LHCN-M2 (cell line): ENCODE measurements around the gene GNL2. TPM values are rescaled to one million over a fixed set of nuclear protein-coding genes. Genes with fewer than 3 reads are reported as not detected.
A peak's percentile ranks its signal among the peaks of the same experiment; 100 is the strongest.

Experiments used
- DNase-seq: peaks from one replicate; pipeline ENCODE4 v3.0.0-alpha.2; 2012; ENCODE audit warnings: low read depth
- polyA plus RNA-seq: library from polyadenylated mRNA; unstranded; fragments of >200 nt; gene quantifications from one replicate; pipeline ENCODE4 v1.2.1, GENCODE V29; 2012; ENCODE audit warnings: missing spikeins
- total RNA-seq: library from RNA; depleted of rRNA; stranded (reverse); fragments of >200 nt; gene quantifications from 2 replicates; pipeline ENCODE4 v1.2.3, GENCODE V29; 2014; rRNA removed

GNL2 gene
- 65.1 and 73.9 TPM in 2 replicates for total RNA-seq
- polyA plus RNA-seq: 53.3 TPM

DNA sequence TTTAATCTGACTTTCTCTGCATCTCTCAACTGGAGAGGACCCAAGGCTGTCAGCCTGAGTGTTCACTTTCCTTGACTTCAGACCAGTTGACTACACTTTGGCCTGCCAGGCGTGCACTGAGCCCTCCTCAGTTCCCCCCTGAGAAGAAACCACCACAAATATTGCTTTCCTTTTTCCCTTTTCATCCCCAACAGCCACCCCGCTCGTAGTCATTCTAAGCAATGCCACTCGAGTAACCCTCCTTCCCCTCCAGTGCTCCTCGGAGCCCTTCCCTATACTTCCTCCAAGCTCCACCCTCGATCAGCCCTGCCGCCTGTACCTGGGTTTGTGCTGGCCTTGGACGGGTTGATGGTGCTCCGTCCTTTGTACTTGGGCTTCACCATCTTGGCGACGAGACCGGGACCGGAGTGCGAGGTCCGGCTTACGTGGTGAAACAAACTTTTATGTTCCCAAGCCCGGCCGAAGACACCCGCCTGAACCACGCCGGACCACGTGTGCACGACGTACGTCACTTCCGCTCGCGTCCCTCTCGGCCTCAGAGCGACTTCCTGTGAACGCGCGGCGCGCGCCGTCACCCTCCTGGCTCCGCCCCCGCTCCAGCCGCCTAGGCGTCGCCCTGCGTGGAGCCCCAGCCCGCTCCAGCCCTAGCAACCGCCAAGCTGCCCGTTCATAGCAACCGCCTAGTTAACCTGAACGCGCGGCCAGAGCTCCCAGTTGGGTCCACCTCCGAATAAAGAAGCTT lies at the start of gene GNL2:
Gene GNL2 (minus strand): TSS at position 498 of the 742 bp plus-strand sequence. CDS start 115 bp downstream, at position 383.
- DNase-seq: peak; percentile 92

- no peak for DNase-seq
Measured at GRCh38 chr1:37641059-37641458, 45.3 kb upstream of the GNL2 start.

GRCh38 chr1:37636435-37636834 lies 40.7 kb upstream of the GNL2 start:
- no peak for DNase-seq

DNA sequence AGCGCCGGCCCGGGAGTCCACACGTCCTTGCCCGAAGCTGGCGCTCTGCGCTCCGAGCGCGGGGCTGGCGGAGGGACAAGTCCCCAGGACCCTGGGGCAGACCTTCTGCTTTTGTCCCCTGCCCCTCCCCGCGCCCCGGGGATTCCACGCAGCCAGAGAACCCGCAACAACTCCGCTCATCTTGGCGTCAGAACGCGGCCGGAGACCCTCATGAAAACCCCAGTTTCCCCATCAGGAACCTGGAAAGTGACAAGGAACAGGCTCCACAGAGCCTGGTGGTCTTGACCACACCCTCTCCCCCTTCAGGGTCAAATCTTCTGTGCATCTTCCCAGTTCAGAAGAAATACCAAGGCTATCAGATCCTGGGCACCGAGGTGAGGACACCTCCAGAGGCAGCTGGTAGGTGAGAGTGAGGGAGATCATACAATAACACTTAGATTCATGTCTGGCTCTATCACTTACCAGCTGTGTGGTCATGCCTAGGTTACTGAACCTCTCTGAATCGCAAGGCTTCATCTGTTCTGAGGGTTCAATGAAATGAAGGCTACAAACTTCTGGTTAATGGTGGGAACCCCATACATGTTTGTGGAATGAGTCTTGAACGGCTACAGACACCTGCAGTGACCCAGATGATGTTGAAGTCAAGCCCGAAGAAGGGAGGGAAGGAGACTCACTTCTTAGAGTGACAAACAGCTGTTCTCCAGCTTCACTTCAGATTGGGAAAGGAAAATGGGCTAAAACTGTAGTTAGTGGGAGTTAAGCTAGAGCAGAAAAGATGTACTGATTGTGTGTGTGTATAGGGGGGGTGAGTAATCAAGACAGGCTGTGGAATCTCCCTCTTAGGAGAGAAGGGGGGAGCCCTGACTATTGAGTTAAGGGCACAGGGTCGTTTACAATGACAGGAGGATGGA lies 39.5 kb upstream of the GNL2 start:
- no peak for DNase-seq

- no peak for DNase-seq
Measured at GRCh38 chr1:37634244-37634991, 38.7 kb upstream of the GNL2 start, which contains the start of gene RSPO1. TSS of gene RSPO1 (minus strand) at chr1:37634892. CDS start at chr1:37629661, 5,231 bp downstream.

- no peak for DNase-seq
Measured at GRCh38 chr1:37633938-37634243, 38.2 kb upstream of the GNL2 start.

GRCh38 chr1:37633040-37633937 lies 37.6 kb upstream of the GNL2 start:
- DNase-seq: no peak

- no peak for DNase-seq
Measured at GRCh38 chr1:37631036-37631435, 35.3 kb upstream of the GNL2 start.

GRCh38 chr1:37630426-37631028 lies 34.8 kb upstream of the GNL2 start:
- no peak for DNase-seq

DNA sequence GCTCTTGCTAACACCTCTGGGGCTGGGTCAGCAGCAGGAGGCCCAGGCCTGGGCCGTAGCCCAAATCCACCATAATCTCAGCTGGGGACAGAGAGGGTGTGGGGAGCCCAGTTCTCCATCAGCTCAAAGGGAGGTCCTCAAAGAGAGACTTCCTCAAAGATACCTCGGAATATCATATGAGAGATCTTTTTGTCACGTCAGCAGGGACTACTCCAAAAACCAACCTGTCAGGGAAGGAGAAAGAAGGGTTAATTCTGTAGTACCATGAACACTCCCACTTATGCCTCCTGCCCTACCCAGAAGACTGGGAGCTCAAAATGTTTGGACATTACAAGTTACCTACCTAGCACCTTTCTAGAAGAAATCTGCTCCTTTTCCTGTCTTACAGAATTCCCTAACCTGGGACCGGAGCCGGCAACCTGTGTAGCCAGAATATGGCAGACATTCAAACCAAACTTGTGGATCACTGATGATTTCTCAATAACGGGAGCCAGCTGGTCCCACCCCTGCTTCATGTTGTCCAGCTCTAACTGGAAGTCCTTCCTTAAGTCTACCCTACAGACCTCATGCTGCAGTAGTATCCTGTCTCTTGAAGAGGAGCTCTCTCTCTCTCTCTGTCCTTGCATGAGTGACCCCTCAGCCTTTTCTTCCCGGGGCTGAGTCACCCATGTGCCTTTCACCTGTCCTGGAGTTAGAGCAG lies 34.1 kb upstream of the GNL2 start:
- DNase-seq: no peak

- DNase-seq: no peak
Measured at GRCh38 chr1:37629008-37629407, 33.3 kb upstream of the GNL2 start.

GRCh38 chr1:37628026-37628556 lies 32.4 kb upstream of the GNL2 start:
- DNase-seq: no peak

DNA sequence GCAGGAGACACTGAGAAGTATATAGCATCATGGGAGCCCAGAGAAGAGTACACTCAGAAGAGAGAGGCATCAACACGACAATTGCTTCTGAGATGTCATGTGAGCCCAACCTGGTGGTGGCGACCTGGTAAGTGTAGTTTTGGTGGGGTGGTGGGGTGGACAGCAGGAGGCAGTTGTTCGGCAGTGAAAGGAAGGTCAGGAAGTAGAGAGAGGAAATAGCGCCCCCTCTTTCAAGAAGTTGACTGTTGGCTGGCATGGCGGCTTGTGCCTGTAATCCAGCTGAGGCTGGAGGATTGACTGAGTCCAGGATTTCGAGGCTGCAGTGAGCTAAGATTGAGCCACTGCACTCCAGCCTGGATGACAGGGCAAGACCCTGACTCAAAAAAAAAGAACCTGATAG lies 26.4 kb upstream of the GNL2 start:
- no peak for DNase-seq

- no peak for DNase-seq
Measured at GRCh38 chr1:37621326-37621870, 25.7 kb upstream of the GNL2 start.

DNA sequence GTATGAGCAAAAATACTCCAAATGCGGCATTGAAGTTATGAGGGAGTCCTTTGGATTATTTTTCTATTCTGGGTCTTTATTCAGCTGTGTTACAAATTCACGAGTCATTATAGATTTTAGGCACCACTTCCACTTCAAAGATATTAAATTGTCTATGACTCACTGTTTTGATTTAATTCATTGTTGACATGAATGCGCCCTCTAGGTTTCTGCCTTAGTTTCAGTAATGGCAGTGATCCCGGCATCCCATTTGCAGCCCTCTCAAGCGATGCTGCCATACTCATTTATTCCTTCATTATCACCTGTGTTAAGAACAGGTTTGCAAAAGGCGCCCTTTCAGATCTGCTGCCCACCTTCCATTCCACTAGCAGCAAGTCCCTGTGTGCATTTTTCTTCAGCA lies 25.0 kb upstream of the GNL2 start:
- no peak for DNase-seq

DNA sequence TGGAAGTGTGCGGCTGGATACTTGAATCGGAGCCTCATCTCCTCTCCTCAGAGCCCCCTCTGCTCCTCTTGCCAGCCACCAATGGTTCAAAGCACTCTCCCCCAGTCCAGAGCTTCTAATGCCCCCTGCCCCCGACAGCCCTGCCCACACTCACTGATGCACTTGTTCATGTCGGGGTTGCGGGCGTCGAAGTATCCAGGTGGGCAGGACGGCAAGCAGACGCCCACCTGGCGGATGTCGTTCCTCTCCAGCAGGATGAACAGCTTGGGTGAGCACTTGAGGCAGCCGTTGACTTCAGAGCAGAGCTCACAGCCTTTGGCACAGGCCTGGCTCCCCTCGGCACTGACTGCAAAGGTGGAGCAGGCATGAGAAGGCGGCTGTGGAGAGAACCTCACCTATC lies 20.6 kb upstream of the GNL2 start:
- no peak for DNase-seq

GRCh38 chr1:37614105-37614504 lies 18.4 kb upstream of the GNL2 start:
- no peak for DNase-seq

GRCh38 chr1:37612186-37612585 lies 16.4 kb upstream of the GNL2 start:
- DNase-seq: no peak

GRCh38 chr1:37609994-37610393 lies 14.3 kb upstream of the GNL2 start:
- DNase-seq: no peak
